Stimulated activated CD4-positive, alpha-beta T cell treated with anti-CD3 and anti-CD28 coated beads, Interleukin-4, amount 100 ng/mL, for 24 hours (primary cell): ENCODE results near the gene IL17REL.

Experiments used
- DNase-seq: peaks from one replicate; pipeline ENCODE4 v3.0.0-alpha.2; 2020

Gene IL17REL

GRCh38 chr22:50020606-50021005 lies 8.0 kb upstream of the IL17REL start:
- no peak for DNase-seq

DNA sequence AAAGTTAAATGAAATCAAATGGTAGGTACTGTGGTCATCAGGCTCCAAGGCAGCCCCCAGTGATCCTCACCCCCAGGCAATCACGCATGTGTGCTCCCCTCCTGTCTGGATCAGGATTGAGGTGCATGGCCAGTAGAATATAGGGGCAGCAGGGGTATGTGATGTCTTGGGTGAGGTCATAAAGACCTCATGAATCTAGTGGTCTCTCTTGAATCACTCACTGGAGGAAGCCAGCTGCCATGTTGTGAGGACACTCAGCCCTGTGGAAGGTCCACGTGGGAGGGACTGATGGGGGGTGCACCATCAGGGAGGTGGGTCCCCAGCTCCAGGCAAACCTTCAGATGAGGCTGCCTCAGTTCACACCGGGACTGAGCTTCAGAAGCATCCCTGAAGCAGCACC lies 6.8 kb upstream of the IL17REL start:
- no peak for DNase-seq

DNA sequence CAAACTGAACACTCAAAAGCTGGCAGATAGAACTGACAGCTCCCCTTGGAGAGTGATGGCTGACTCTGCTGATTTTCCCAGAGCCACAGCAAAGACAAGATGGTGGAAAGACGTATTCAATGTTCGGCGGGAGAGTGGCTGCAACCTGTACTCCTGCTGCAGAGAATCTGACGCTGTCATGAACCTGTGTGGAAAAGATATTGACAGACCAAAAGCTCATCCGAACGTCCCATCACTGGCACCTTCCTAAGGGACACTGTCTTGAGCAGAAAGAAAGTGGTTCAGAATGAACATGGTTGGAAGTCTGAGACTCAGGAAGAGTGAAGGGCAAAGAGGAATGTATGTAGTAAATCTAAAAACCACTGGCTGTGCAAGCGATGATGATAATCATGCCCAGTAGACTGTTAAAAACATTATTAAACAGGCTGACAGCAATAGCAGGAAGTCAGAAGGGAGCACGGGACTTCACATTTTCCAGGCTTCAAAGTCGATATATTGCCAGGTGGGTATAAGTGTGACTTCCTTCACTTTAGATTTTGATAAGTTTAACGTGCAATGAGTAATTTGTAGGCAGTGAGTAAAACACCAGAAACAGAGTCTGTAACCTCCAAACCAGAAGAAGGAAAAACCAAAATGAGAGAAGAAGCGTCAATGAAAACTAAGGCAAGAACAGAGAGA lies 6.2 kb upstream of the IL17REL start:
- DNase-seq = peak; percentile 51

DNA sequence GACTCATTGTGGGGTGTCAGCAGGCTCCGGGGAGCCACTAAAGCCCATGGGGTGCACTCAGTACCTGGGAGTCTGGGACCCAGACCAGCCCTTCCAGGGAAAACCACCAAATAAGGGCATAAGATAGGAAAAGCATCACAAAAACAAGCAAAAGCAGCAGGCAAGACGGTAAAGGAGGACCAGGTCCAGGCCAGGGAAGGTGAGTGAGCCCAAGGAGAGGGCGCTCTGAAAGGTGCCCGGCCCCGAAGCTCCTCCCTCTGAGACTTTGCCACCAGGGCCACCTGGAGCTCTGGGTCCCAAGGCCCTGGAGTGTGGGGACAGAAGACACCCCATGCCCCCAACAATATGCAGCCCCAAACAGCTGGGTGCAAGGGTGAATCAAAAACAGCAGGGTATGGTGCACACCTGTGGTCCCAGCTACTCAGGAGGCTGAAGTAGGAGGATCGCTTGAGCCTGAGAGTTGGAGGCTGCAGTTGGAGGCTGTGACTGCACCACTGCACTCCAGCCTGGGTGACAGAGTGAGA lies 5.2 kb upstream of the IL17REL start:
- DNase-seq = no peak

DNA sequence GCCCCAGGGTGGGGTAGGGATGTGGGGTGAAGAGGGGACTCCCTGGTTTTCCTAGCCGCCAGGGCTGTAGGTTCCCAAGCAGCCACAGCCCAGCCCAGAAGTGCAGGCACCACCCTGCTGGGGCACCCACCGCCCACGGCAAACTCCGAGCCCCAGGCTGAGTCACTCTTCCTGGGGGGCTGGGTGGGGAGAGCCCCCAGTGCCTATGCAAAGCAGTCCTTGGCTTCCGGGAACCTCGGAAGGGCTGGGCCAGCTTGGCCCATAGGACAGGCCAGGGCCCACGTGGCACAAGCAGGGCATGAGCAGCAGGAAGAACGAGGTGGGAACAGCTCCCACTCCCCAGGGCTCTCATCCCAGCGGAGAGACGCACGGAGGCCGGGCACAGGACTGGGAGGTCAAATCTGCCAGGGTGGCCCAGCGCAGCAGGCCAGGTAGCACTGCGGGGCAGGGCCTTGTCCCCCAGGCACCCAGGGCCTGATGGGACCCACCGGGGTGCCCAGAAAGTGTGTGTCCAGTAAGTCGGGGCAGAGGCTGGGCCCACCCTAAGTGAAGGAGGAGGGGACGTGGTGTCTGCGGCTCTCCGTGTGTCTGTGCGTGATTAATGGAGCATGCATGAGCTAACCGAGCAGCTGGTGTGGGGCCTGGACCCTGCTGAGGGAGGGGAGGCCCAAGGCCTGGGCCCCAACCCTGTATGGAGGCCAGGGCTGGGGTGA lies 4.6 kb upstream of the IL17REL start:
- peak; percentile 83 for DNase-seq

DNA sequence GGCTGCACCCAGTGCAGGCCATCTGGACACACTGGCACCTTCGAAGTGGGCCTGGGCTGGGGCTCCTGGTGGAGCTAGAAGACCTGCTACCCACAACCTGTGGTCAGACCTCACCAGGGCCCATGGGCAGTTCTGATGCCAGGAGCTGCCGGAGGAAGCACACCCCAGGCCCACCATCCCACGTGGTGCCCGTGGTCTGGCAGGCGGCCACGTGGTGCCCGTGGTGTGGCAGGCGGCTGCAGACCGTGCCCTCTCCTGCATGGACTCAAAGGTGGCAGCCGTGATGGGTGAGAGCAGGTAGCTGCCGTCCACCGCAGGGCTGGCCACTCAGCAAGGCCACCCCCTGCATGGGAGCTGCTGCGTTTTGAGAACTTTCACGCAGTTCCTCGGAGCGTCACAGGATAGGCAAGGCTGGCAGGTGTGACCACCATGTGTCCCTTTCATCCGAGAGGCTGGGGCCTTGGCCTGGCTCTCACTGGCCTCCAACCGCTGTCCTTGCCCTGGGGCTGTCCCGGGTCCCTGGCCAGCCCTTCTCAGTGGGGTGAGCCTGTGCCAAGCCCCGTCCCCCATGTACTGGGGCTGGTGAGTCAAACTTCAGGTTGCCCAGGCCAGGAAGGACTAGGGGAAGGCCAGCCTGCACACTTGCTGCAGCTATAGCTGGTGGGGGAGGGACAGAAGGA lies 3.9 kb upstream of the IL17REL start:
- DNase-seq = no peak

- no peak for DNase-seq
Measured at GRCh38 chr22:50015451-50016307, 3.1 kb upstream of the IL17REL start.

DNA sequence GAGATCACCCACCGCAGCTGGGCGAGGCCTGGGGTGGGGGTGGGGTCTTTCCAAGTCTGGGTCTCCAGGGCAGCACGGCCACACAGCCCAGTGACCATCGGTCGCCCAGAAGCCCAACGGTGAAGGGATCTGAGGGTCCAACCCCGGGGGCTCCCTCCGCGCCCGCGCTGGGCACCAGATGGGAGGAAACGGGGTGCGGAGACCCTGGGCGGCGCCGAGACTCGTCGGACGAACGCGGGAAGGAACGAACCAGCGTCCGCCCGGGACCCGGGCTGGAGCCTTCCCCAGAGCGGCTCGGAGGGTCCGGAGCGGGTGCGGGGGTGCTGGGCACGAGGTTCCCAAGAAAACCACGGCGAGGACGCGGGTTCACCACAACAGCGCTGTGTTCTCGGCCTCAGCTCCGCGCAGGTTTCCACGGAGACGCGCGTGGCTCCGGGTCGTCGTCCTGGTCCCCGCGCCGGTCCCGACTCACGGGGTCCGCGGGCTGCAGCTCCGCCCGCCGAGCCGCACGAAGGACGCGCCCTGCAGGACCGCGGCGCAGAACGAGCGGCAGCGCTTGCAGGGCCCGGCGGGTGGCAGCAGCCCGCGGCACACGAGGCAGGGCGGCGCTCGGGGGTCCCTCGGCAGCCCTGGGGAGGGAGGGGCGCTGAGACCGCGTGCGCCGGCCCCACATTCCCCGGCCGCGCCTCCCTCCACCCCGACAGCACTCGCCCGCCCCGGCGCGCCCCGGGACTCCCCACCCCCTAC lies 2.3 kb upstream of the IL17REL start:
- no peak for DNase-seq

DNA sequence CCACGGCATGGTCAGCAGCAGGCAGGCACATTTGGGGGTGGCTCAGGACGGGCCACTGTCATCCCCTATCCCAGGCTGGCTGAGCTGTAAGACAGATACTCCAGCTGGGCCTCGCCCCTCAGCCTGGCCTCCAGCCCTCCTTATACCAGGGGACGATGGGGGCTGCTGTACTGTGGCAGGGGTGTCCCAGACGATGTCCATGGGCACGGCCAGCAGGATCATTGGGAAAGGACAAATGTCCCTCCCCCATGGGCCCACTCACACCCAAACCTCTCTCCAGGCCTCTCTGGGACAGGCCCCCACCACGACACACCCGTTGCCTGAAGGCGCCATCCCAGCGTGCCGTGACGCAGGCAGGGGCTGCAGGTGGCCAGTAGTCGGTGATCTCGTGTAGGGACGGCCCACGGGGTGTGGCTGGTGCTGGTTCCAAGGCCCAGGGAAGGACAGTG lies 1.5 kb upstream of the IL17REL start:
- no peak for DNase-seq

- DNase-seq = no peak
Measured at GRCh38 chr22:50011447-50012210, 936 bp downstream of the IL17REL start.

DNA sequence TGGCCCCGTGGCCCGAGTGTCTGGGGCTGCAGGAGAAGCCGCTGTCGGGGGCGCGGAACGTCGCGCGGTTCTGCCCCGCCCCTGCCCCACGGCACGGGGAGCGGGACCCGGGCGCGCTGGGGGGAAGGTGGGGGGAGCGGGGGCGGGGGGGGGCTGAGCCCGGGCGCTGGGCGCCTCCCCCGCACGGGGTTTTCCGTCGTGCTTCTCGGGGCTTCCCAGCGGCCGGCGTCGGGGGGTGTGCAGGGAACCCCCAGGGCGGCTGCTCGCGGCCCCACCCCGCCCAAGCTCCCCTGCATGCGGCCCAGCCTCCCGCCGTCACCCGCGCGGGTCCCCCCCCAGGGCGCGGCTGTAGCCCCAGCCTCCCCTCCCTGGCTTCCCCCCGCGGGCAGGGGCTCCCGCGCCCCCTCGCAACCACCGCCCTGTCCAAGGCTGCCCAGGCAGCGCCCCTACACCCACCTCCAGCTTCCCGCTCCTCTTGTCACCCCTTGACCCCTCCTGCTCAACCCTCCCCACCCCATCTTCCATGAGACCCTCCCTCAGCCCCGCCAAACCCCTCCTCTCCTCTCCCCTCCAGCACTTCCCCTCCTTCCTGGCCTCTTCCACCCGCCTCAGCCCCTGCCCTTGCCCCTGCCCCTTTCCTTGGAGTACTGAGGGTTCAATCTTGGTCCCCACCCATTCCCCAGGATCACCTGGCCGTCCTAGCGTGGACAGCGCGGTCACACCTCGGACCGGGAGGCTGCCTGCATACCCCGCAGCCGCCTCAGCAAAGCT lies 1.7 kb downstream of the IL17REL start:
- peak; percentile 50 for DNase-seq

DNA sequence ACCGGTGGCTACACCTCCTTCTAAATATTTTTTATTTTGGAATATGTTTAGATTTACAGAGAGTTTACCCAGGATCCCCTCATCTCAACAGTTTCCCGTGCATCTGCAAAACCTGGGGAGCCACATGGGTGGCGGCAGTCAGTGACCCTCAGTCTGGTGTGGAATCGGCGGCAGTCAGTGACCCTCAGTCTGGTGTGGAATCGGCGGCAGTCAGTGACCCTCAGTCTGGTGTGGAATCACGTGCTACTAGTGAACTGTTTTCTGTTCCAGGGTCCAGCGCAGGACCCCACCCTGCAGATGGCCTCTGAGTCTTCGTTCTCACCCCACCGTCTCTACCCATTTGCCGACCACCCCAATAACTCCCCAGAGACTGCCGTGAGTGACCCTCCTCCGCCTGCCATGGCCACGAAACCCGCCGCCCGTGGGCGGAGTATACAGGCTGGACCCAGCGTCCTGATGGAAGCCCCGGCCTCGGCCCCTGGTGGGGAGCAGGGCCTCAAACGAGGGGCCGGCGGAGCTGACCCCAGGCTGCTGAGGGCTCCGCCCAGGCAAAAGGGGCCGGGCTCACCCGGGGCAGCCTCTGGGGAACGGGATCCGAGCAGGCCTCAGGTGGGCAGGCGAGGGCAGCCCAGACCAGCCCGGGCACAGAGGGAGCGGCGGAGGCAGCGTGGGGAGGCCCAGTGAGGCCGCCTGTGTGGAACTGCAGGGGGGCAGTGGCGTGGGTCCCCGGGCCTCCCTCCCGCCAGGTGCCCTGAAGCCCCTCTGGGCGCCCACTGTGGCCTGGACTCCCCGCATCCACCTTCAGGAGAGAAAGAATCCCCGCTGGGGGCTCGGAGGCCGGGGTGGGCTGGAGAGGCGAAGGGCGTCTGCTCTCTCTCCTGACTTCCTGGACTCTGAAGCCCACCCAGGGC lies 2.5 kb downstream of the IL17REL start:
- DNase-seq = no peak

GRCh38 chr22:50009251-50009650 lies 3.3 kb downstream of the IL17REL start:
- no peak for DNase-seq

DNA sequence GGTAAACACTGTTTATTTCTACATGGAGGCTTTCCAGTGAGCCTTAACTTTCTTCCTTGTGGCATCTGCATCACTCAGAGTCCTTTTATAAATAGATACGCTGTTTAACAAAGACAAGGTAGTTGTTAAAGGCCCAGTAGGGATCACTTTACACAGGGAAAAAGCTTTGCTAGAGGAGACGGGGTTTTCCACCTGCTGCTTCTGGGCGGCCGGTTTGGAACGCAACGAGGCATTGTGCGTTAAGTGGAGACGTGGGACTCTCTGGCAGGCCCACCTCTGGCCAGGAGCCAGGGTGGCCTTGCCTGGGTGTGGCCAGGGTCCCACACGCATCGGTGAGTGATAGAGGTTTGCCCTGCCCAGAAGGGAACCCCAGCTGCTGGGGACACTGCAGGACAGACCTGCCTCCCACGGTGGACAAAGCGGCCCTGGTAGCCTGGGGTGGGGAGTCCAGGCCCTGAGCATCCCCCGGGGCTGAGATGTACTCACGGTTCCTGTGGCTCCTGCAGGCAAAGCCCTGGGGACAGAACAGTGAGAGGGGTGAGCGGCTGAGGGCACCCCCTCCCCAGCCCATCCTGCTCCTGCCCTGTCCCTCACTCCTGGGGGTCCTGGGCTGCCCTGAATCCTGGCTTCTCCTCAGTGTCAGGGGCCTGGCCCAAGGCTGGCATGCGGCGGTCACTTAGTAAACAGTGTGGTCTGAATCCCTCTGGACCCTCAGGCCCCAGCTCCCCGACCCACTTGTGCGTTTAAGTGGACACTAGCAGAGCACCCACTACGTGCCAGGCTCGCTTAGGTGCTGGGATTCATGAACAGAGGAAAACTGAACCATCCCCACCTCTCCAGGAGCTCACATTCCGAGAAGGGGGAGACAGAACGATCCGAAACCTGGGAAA lies 4.2 kb downstream of the IL17REL start:
- DNase-seq = no peak

DNA sequence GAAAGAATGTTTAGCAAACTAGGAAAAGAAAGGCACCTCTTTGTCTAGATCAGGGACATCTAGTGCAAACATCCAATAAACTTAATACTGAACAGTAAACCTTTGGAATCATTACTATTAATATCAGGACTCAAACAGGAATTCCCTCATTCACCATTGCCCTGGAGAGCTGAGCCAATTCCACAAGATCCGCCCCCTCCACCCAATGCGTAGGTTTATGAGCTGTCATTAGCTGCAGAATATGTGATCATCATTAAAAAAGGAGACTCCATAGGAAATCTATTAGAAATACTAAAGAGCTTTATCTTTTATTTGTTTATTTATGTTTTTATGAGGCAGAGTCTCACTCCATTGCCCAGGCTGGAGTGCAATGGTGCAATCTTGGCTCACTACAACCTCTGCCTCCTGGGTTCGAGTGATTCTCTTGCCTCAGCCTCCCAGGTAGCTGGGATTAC lies 5.5 kb downstream of the IL17REL start:
- DNase-seq = no peak

DNA sequence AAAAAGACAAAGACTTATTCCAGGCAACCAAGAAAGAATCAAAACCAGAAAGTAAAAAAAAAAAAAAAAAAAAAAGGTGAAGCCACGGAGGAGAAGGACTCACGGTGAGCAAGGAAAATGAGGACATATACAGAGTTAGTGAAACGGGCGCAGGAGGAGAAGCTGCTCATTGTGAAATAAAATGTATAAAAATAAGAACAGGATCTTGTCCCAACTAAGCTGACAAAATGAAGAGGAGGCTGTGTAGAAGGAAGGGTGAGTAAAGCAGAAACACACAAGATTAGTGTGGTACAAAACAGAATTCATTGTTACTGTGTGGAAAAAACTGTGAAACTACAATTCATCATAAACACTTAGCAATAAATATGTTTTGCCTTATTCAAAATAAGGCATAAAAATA lies 7.6 kb downstream of the IL17REL start:
- DNase-seq = no peak

DNA sequence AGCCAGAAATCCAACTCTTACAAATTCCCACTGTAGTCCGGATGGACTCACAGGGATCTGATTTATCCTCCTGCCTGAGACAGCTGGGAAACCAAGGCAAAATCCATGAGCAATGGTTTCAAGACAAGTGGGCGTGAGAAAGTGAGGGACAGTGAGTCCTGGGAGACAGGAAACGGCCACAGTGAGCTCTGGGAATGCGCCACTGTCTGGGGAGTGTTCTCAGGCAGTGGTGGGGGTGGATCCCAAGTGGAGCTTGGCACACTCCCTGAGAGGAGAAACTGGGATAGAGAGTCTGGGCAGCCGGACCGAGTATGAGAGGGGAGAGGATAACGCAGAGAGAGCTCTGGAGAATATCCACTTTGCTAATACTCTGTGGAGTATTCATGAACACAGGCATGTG lies 9.8 kb downstream of the IL17REL start:
- DNase-seq = no peak
